Prostate gland (tissue), 2 donors: ENCODE measurements around the gene HMGCS2. TPM values are rescaled to one million over a fixed set of nuclear protein-coding genes. Genes with fewer than 3 reads are reported as not detected.
A peak's percentile ranks its signal among the peaks of the same experiment; 100 is the strongest.

Experiments used
- DNase-seq: peaks from one replicate; pipeline ENCODE4 v3.0.0-alpha.2; 2019; ENCODE audit warnings: low spot score
- H3K27ac ChIP-seq, 2 donors: fragments of 200-600 bp; sonication (generic); 2 replicates each; pipeline ENCODE4 v1.5.1; 2017 to 2019
- H3K27me3 ChIP-seq: fragments of 200-600 bp; sonication (generic); replicated peaks from 2 replicates; pipeline ENCODE4 v1.5.1; 2019; ENCODE audit not compliant: insufficient read depth
- H3K36me3 ChIP-seq, 2 donors: fragments of 200-600 bp; sonication (generic); 1 replicate in 1 of 2; 2 replicates in 1 of 2; pipeline versions ENCODE4 v1.5.1 to v1.8.1; 2017 to 2019
- H3K4me1 ChIP-seq: fragments of 200-600 bp; sonication (generic); replicated peaks from 2 replicates; pipeline ENCODE4 v1.5.1; 2019
- H3K4me3 ChIP-seq, 2 donors: fragments of 200-600 bp; sonication (generic); 2 replicates each; pipeline ENCODE4 v1.5.1; 2017 to 2019
- H3K9me3 ChIP-seq: fragments of 200-600 bp; sonication (generic); 2 replicates; pipeline ENCODE4 v1.5.1; 2017
- POLR2A ChIP-seq: fragments of 450-650 bp; IDR thresholded peaks from one replicate; pipeline ENCODE4 v1.6.1; 2016; ENCODE audit warnings: antibody characterized with exemption, mild to moderate bottlenecking
- POLR2AphosphoS5 ChIP-seq: sonication (generic); formaldehyde crosslinking; IDR thresholded peaks from one replicate; pipeline ENCODE4 v1.6.1; 2017; ENCODE audit warnings: antibody characterized with exemption
- WGBS: methylation state at CpG from one replicate; pipeline ENCODE4 v1.1.5; 2018; 5-methylcytosine and 5-hydroxymethylcytosine counted together
- intact Hi-C: fragments of 100-400 bp; cut with DNase I; formaldehyde crosslinking; loops from one replicate; pipeline ENCODE4 v1.14.2; 2022
- total RNA-seq, 2 donors: library from RNA; depleted of rRNA; stranded (reverse); fragments of >200 nt; gene quantifications; one replicate each; pipeline ENCODE4 v1.1.0, GENCODE V29; 2016
- TF ChIP-seq, protein P1 (sequence below), 4 experiments: fragments of 200-600 bp in 2 of 4; fragments of 450-650 bp in 2 of 4; sonication (generic) in 2 of 4; IDR thresholded peaks; 1 replicate in 3 of 4; 2 replicates in 1 of 4; pipeline ENCODE4 v1.5.1; 2016 to 2019; ENCODE audit warnings: antibody characterized with exemption in 4 of 4, mild to moderate bottlenecking in 2 of 4, moderate library complexity in 2 of 4

The HMGCS2 gene
- total RNA-seq, 2 donors from 2014 or later, result 4.6 to 21.5 TPM

DNA sequence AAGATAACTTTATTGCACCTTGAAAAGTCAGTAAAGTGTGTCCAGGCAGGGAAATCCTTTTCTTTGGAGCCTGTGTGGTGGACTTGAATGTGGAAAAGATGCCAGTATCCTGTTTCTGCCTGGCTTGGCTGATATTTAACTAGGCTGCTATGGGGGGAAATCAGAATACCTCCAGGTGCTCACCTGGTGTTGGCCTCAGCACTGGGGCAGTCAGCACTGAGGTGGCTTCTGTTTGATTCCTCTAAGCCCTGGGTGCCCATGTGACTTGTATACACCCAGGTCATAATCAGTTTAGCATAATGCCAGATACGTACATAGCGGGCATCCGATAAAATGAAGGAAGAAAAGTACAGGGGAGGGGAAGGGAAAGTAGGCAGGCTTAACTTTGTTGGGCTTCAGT is 49.7 kb downstream of the HMGCS2 start:
- Histone ChIP-seq H3K9me3 (no peaks in the 10 kb centered on the region), H3K27me3 (no peaks in the 10 kb centered on the region), H3K27ac (no peak overlapping the region), H3K4me1 (no peaks in the 10 kb centered on the region), H3K36me3 (no peaks in the 10 kb centered on the region), H3K4me3 (no peak overlapping the region)
- intact Hi-C loops, result no loop called here
- no peak for DNase-seq
- 85% methylated on average over 3 of the region's 3 CpGs for WGBS
- TF ChIP-seq POLR2AphosphoS5, result no peak
- TF ChIP-seq POLR2A, result no peak
- TF ChIP-seq, protein P1, sequence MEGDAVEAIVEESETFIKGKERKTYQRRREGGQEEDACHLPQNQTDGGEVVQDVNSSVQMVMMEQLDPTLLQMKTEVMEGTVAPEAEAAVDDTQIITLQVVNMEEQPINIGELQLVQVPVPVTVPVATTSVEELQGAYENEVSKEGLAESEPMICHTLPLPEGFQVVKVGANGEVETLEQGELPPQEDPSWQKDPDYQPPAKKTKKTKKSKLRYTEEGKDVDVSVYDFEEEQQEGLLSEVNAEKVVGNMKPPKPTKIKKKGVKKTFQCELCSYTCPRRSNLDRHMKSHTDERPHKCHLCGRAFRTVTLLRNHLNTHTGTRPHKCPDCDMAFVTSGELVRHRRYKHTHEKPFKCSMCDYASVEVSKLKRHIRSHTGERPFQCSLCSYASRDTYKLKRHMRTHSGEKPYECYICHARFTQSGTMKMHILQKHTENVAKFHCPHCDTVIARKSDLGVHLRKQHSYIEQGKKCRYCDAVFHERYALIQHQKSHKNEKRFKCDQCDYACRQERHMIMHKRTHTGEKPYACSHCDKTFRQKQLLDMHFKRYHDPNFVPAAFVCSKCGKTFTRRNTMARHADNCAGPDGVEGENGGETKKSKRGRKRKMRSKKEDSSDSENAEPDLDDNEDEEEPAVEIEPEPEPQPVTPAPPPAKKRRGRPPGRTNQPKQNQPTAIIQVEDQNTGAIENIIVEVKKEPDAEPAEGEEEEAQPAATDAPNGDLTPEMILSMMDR (IDR thresholded peaks at IDR 0.05), result no peak

DNA sequence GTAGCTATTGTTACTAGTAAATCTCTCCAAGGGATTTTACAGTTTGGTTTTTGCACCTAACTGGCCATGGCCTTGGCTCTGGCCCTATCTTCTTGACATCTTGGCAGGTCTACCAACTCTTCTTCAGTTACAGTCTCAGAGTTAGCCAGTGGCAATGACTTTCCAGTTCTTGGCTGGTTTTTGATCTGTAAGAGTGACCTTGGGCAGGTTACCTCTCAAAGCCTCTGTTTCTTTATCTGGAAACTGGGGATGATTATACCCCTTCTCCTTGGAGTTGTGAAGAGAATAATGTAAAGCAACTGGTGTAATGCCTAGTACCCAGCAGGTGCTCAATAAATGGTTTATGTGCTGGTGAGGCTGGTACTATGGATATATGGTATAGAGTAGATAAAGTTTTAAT is 50.3 kb downstream of the HMGCS2 start:
- intact Hi-C loops, result no loop called here
- Histone ChIP-seq H3K36me3 (no peaks in the 10 kb centered on the region), H3K9me3 (no peaks in the 10 kb centered on the region), H3K27me3 (no peaks in the 10 kb centered on the region), H3K4me1 (no peaks in the 10 kb centered on the region), H3K4me3 (no peak overlapping the region), H3K27ac (no peak overlapping the region)
- DNase-seq, result no peak
- no peak for TF ChIP-seq POLR2A
- TF ChIP-seq, protein P1 (IDR thresholded peaks at IDR 0.05), result no peak
- TF ChIP-seq POLR2AphosphoS5, result no peak

DNA sequence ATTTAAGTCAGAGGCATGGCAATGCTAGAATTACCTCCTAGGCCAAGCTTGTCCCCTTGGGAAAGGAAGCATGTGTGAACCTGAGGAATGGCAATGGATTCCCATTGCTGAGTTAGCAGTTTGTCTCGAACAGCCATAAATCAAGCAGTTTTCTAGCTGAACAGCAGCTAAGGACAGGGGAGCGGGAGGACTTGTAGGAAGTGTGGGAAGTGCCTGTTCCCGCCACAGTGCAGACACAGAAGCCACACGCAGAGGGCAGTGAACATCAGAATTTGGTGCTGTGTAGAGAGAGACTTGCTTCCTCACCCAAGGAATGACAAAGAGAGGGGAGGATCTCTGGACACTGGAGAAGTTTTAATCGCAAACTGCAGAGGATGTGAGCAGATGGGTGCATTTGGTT is 53.2 kb downstream of the HMGCS2 start:
- no peak for DNase-seq
- H3K4me1 ChIP-seq, result no peaks in the 10 kb centered on the region
- TF ChIP-seq POLR2AphosphoS5 (no peak), POLR2A (no peak)
- TF ChIP-seq, protein P1 (IDR thresholded peaks at IDR 0.05), result no peak
- H3K27me3 ChIP-seq, result no peaks in the 10 kb centered on the region
- no peak overlapping the region for H3K27ac ChIP-seq
- intact Hi-C loops, result no loop called here
- no peaks in the 10 kb centered on the region for H3K36me3 ChIP-seq
- 28% methylated on average over 5 of the region's 5 CpGs for WGBS
- no peak overlapping the region for H3K4me3 ChIP-seq
- no peaks in the 10 kb centered on the region for H3K9me3 ChIP-seq

DNA sequence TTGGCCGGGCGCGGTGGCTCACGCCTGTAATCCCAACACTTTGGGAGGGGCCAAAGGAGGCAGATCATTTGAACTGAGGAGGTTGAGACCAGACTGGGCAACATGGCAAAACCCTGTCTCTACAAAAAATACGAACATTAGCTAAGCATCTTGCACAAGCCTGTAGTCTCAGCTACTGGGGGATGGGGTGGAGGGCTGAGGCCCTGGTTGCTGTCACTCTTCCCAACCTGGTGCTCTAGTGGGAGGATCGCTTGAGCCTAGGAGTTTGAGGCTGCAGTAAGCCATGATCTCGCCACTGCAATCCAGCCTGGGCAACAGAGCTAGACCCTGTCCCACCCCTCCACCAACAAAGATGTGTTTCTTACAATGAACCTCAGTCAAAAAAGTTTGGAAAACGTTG is 54.1 kb downstream of the HMGCS2 start:
- Histone ChIP-seq H3K27ac (peak overlapping the region in 1 of 2 donors; percentile 84), H3K9me3 (no peaks in the 10 kb centered on the region), H3K36me3 (no peaks in the 10 kb centered on the region), H3K4me3 (no peak overlapping the region), H3K27me3 (no peaks in the 10 kb centered on the region), H3K4me1 (no peaks in the 10 kb centered on the region)
- 77% methylated on average over 8 of the region's 8 CpGs for WGBS
- TF ChIP-seq, protein P1 (IDR thresholded peaks at IDR 0.05), result no peak
- TF ChIP-seq POLR2A, result no peak
- DNase-seq, result no peak
- intact Hi-C loops, result no loop called here

DNA sequence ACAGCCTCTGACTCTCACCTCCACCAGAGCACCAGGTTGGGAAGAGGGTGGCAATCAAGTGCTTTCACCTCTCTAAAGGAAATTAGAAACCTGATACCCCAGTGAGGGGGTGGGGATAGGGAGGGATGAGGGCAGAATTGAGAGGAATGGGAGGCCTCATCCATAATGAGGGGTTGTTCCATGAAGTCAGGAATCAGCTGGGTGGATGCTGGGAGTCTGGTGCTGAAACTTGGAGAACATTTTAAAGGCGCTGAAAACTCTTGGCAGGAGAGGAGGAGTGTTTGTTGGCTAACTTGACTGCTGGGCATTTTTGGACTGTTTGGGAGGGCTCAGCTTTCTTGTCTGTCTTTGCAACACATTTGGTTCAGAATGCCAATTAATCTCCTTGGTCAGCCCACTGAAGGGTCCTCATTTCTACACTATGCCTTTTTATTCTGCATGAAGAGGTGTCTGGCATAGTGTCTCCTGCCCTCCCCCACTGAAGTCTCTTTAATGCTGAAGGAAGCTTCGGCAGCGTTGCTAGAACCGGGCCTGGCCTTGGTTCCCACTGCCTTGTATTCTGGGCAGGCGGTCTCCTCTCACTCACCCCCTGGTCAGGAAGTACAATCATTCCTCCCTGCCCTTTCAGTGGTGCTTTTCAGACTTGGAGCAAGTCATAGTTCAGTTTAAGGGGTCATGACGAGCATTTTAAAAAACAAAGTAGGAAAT is 54.8 kb downstream of the HMGCS2 start:
- Histone ChIP-seq H3K27ac (peak overlapping the region; percentile 84 to 85), H3K4me1 (no peaks in the 10 kb centered on the region), H3K4me3 (peak overlapping the region in 1 of 2 donors; percentile 6), H3K27me3 (no peaks in the 10 kb centered on the region), H3K9me3 (no peaks in the 10 kb centered on the region), H3K36me3 (no peaks in the 10 kb centered on the region)
- WGBS, result 38% methylated on average over 6 of the region's 6 CpGs
- no peak for TF ChIP-seq POLR2AphosphoS5
- TF ChIP-seq, protein P1 (IDR thresholded peaks at IDR 0.05), result no peak
- TF ChIP-seq POLR2A, result no peak
- intact Hi-C loops, result no loop called here
- no peak for DNase-seq
